Measurements from ENCODE around the gene TRPC4AP. TPM values are rescaled to one million over a fixed set of nuclear protein-coding genes. Genes with fewer than 3 reads are reported as not detected.
A peak's percentile ranks its signal among the peaks of the same experiment; 100 is the strongest.

TRPC4AP gene
- total RNA-seq, 2 donors from 2014 or later, result 72.8 to 78.6 TPM

DNA sequence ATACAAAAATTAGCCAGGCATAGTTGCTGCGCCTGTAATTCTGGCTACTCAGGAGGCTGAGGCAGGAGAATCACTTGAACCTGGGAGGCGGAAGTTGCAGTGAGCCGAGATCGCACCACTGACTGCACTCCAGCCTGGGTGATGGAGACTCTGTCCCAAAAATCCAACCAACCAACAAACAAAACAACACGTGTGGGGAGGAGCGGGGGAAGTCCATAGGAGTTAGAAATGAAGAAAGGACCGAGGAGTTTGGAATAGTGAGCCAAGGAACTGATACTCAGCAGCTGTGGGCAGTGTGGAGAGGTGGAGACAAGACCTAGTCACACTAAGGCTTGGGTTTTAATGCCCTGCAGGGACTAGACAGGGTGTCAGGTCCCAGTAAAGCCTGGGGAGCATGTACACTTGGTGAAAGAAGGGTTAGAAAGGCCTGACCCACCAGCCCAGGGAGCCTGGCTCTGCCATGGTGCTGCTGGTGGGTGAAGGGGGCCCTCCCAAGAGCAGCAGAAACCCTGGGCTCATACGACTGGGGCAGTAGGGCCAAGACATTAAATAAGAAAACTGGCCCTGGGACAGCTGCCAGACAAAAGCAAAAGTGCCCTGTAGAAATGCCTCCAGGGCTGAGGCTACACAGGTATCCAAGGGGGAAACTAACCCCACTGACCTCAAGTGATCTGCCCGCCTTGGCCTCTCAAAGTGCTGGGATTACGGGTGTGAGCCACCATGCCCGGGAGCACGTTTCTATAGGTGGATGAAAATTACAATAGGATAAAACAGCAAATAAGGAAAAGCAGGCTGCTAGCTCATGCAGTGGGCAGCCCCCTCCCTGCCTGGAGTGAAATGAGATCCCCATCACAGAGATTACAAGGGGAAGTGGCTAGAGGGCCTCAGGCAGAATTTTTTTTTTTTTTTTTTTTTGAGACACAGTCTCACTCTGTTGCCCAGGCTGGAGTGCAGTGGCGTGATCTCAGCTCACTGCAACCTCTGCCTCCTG is 78.9 kb downstream of the TRPC4AP start:
- ATAC-seq (replicated peaks in 1 of 2) (no peak), DNase-seq (no peak)
- H3K4me3 Mint-ChIP-seq, result no peak overlapping the region
- H3K9me3 Mint-ChIP-seq, result no peaks in the 10 kb centered on the region
- peaks cover 3 to 30% of the 10 kb centered on the region in 2 donors for H3K36me3 Mint-ChIP-seq (ENCODE audit: insufficient read depth in 2 of 2)
- H3K27ac Mint-ChIP-seq, result peak overlapping the region; percentile 62
- H3K4me1 Mint-ChIP-seq (ENCODE audit: low read depth), result no peaks in the 10 kb centered on the region
- no peaks in the 10 kb centered on the region for H3K27me3 Mint-ChIP-seq (ENCODE audit: low read depth)

DNA sequence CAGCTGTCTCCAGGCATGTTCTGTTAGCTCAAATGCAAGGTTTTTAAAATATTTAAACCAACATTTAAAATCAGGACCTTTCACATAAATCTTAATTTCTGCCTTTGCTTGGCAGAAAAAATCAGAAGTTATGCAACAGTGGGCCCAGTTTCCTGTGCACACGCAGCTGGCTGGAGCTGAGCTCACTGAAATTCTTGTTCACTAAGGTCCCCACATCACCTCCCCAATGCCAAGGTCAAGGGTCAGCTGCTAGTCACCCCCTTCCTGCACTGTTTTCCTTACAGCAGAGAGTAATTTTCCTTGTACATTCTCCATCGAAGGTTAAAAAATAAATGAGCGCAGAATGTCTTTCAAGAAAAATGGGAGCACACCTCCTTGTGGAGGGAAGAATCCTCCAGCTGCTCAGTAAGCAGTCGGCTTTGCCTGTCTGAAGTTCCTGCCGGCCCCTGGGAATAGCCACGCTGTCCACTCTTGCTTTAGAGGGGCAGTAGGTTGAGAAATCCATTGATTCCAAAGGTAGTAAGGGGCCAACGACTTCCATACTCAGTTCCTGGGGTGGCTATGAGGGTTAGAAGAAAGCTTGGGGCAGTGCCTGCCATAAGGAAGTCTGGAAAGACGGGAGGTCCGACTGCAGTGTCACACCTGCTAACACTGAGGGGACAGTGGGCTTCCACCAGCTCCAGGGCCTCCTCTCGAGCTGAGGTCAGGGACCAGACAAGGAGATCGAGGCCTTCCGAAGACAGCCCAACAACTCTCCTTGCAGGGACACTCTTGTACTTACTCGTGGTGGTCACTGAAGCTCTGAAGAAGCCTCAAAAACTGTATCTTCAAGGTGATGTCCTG is 80.2 kb downstream of the TRPC4AP start:
- DNase-seq, result no peak
- H3K4me1 Mint-ChIP-seq (ENCODE audit: low read depth), result no peaks in the 10 kb centered on the region
- no peak overlapping the region for H3K27ac Mint-ChIP-seq
- H3K9me3 Mint-ChIP-seq, result no peaks in the 10 kb centered on the region
- H3K4me3 Mint-ChIP-seq, result no peak overlapping the region
- H3K27me3 Mint-ChIP-seq (ENCODE audit: low read depth), result no peaks in the 10 kb centered on the region
- H3K36me3 Mint-ChIP-seq (ENCODE audit: insufficient read depth in 2 of 2), result peaks cover 3 to 34% of the 10 kb centered on the region in 2 donors
- ATAC-seq (replicated peaks in 1 of 2), result no peak

DNA sequence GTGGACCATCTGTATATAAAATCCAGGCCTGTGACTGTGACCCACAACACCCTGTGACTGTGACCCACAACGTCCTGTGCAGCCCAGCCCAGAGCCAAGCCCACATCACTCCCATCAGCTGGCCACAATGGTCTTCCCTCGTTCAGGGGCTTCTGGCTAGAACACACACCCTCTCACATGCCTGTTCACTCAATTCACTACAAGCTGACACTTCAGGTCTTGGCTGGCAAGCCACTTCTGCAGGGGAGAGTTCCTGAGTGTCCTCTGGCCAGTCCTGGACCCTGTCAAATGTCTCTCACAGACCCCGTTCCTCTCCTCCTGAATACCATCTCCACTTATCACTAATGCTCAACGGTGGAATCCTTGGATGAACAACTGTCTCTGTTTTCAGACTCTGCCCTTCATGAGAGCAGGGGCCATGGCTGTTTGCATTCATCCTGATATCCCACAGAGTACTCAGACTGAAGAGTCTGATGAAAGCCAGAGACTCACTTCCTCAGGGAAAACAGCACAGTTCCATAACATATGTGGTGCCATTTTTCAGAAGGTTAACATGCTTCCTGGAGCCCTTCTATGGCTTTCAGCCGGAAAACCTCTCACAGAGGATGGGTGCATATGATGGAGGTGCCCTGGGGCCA is 80.9 kb downstream of the TRPC4AP start:
- H3K36me3 Mint-ChIP-seq (ENCODE audit: insufficient read depth in 2 of 2), result peaks cover 3 to 34% of the 10 kb centered on the region in 2 donors
- H3K27ac Mint-ChIP-seq, result peak overlapping the region; percentile 81
- no peaks in the 10 kb centered on the region for H3K4me1 Mint-ChIP-seq (ENCODE audit: low read depth)
- DNase-seq (no peak), ATAC-seq (replicated peaks in 1 of 2) (no peak)
- H3K4me3 Mint-ChIP-seq, result no peak overlapping the region
- H3K9me3 Mint-ChIP-seq, result no peaks in the 10 kb centered on the region
- no peaks in the 10 kb centered on the region for H3K27me3 Mint-ChIP-seq (ENCODE audit: low read depth)

- H3K27ac Mint-ChIP-seq, result peak overlapping the region; percentile 47
- no peaks in the 10 kb centered on the region for H3K4me1 Mint-ChIP-seq (ENCODE audit: low read depth)
- H3K27me3 Mint-ChIP-seq (ENCODE audit: low read depth), result no peaks in the 10 kb centered on the region
- H3K4me3 Mint-ChIP-seq, result no peak overlapping the region
- H3K36me3 Mint-ChIP-seq (ENCODE audit: insufficient read depth in 2 of 2), result peaks cover 3 to 31% of the 10 kb centered on the region in 2 donors
- no peaks in the 10 kb centered on the region for H3K9me3 Mint-ChIP-seq
- ATAC-seq (replicated peaks in 1 of 2), result no peak
- DNase-seq, result no peak
Observed at GRCh38 chr20:35010405-35011192, 82.0 kb downstream of the TRPC4AP start.

- ATAC-seq (replicated peaks in 1 of 2), result no peak
- no peak for DNase-seq
- H3K36me3 Mint-ChIP-seq (ENCODE audit: insufficient read depth in 2 of 2), result peaks cover 3 to 29% of the 10 kb centered on the region in 2 donors
- no peak overlapping the region for H3K27ac Mint-ChIP-seq
- H3K9me3 Mint-ChIP-seq, result no peaks in the 10 kb centered on the region
- H3K4me1 Mint-ChIP-seq (ENCODE audit: low read depth), result no peaks in the 10 kb centered on the region
- no peaks in the 10 kb centered on the region for H3K27me3 Mint-ChIP-seq (ENCODE audit: low read depth)
- H3K4me3 Mint-ChIP-seq, result no peak overlapping the region
Observed at GRCh38 chr20:35009665-35010328, 82.8 kb downstream of the TRPC4AP start.

- ATAC-seq (replicated peaks in 1 of 2), result no peak
- H3K36me3 Mint-ChIP-seq (ENCODE audit: insufficient read depth in 2 of 2), result peaks cover 3 to 26% of the 10 kb centered on the region in 2 donors
- no peaks in the 10 kb centered on the region for H3K9me3 Mint-ChIP-seq
- no peak overlapping the region for H3K27ac Mint-ChIP-seq
- no peak overlapping the region for H3K4me3 Mint-ChIP-seq
- H3K4me1 Mint-ChIP-seq (ENCODE audit: low read depth), result no peaks in the 10 kb centered on the region
- no peak for DNase-seq
- H3K27me3 Mint-ChIP-seq (ENCODE audit: low read depth), result no peaks in the 10 kb centered on the region
Observed at GRCh38 chr20:35008411-35009342, 83.9 kb downstream of the TRPC4AP start.

GRCh38 chr20:35007891-35008290 is 84.7 kb downstream of the TRPC4AP start:
- no peaks in the 10 kb centered on the region for H3K27me3 Mint-ChIP-seq (ENCODE audit: low read depth)
- no peak for ATAC-seq (replicated peaks in 1 of 2)
- no peaks in the 10 kb centered on the region for H3K9me3 Mint-ChIP-seq
- H3K4me1 Mint-ChIP-seq (ENCODE audit: low read depth), result no peaks in the 10 kb centered on the region
- peaks cover 3 to 26% of the 10 kb centered on the region in 2 donors for H3K36me3 Mint-ChIP-seq (ENCODE audit: insufficient read depth in 2 of 2)
- H3K27ac Mint-ChIP-seq, result no peak overlapping the region
- no peak for DNase-seq
- no peak overlapping the region for H3K4me3 Mint-ChIP-seq

GRCh38 chr20:35007413-35007812 is 85.2 kb downstream of the TRPC4AP start:
- Mint-ChIP-seq H3K27me3 (ENCODE audit: low read depth) (no peaks in the 10 kb centered on the region), H3K27ac (no peak overlapping the region), H3K4me3 (no peak overlapping the region), H3K4me1 (ENCODE audit: low read depth) (no peaks in the 10 kb centered on the region), H3K9me3 (no peaks in the 10 kb centered on the region), H3K36me3 (ENCODE audit: insufficient read depth in 2 of 2) (peaks cover 3 to 26% of the 10 kb centered on the region in 2 donors)
- ATAC-seq (replicated peaks in 1 of 2) (no peak), DNase-seq (no peak)

DNA sequence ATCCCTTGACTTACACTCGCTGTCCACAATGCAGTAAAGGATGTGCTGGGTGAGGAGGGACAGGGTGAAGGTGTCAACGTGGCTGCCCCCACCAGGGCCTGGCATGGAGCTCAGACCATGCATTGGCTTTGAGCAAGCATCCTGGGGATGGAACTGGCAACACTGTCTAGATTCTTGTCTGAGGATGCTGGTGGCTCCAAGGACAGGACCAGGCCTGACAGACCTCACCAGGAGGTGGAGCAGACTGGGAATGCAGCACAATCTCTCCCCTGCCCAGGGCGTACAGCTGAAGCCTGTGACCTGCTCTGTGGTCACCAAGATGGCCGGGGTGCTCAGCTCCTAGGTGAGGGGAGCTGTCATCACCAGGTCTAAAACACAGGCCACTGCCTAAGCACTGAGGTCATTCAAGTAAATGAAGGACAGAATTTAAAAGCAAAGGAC is 86.1 kb downstream of the TRPC4AP start:
- DNase-seq (no peak), ATAC-seq (replicated peaks in 1 of 2) (no peak)
- Mint-ChIP-seq H3K4me1 (ENCODE audit: low read depth) (no peaks in the 10 kb centered on the region), H3K36me3 (ENCODE audit: insufficient read depth in 2 of 2) (peaks cover 1 to 19% of the 10 kb centered on the region in 2 donors), H3K9me3 (no peaks in the 10 kb centered on the region), H3K27me3 (ENCODE audit: low read depth) (no peaks in the 10 kb centered on the region), H3K27ac (no peak overlapping the region), H3K4me3 (no peak overlapping the region)

DNA sequence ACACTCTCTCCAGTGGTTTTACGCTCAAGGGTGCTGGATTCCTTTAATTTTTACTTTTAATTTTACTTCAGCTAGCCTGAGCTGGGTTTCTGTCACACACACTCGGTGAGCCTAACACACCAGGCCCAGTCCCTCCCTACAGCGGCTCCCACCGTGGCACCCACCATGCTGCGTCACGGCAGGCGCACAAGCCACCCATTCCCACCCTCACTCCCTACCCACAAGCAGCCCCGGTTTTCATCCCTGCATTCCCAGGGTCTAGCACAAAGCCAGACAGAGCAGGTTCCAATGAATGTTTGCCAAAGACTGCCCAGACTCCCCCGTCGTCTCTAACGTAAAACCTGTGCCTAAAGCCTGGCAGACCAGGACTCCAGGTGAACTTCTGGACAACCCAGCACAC is 86.6 kb downstream of the TRPC4AP start:
- Mint-ChIP-seq H3K27ac (no peak overlapping the region), H3K36me3 (ENCODE audit: insufficient read depth in 2 of 2) (peaks cover 0 to 19% of the 10 kb centered on the region in 2 donors), H3K27me3 (ENCODE audit: low read depth) (no peaks in the 10 kb centered on the region), H3K4me3 (no peak overlapping the region), H3K9me3 (no peaks in the 10 kb centered on the region), H3K4me1 (ENCODE audit: low read depth) (no peaks in the 10 kb centered on the region)
- DNase-seq (no peak), ATAC-seq (replicated peaks in 1 of 2) (no peak)

- no peak for DNase-seq
- Mint-ChIP-seq H3K36me3 (ENCODE audit: insufficient read depth in 2 of 2) (peaks cover 0 to 21% of the 10 kb centered on the region in 2 donors), H3K9me3 (no peaks in the 10 kb centered on the region), H3K27ac (no peak overlapping the region), H3K4me1 (ENCODE audit: low read depth) (no peaks in the 10 kb centered on the region), H3K27me3 (ENCODE audit: low read depth) (no peaks in the 10 kb centered on the region), H3K4me3 (no peak overlapping the region)
- no peak for ATAC-seq (replicated peaks in 1 of 2)
Observed at GRCh38 chr20:35005463-35005961, 87.1 kb downstream of the TRPC4AP start.

All from activated T-cell treated with anti-CD3 and anti-CD28 coated beads, Interleukin-2, amount 50 U/mL, for 72 hours (primary cell).